ENCODE data around the gene NLRP1. TPM values are rescaled to one million over a fixed set of nuclear protein-coding genes. Genes with fewer than 3 reads are reported as not detected.

Gene NLRP1
- total and polyA plus RNA-seq, 2 of the 13 experiments (the other 11 are each of a cell fraction or from before 2014, with no cell fraction given) = 3.4 to 3.7 TPM

GRCh38 chr17:5621026-5621425 is 36.7 kb upstream of the NLRP1 start:
- H3K9me3 ChIP-seq (ENCODE audit: low read length) = no peaks in the 10 kb centered on the region
- H3K27ac ChIP-seq (ENCODE audit: extremely low read length, insufficient read depth, low read length) = no peak overlapping the region
- ATAC-seq = no peak
- FAIRE-seq = no peak
- H4K20me1 ChIP-seq (ENCODE audit: insufficient read depth, low read length) = no peaks in the 10 kb centered on the region
- ChIA-PET POLR2A (no interaction called here), CTCF (ENCODE audit: low intra/inter-chr PET ratio, low total read pairs) (no interaction called here)
- H3K4me1 ChIP-seq (ENCODE audit: insufficient read depth, low read length) = no peaks in the 10 kb centered on the region
- no peaks in the 10 kb centered on the region for H3K79me2 ChIP-seq (ENCODE audit: insufficient read depth, low read length)
- no peaks in the 10 kb centered on the region; a peak in 1 of 5 replicates for H3K27me3 ChIP-seq (ENCODE audit: control insufficient read depth in 1 of 2, insufficient read depth in 2 of 2, low read length in 2 of 2)
- no peak overlapping the region for H3K4me3 ChIP-seq (replicated peaks in 1 of 3; ENCODE audit: insufficient read depth in 1 of 3, low read depth in 2 of 3, low read length in 3 of 3)
- H3K4me2 ChIP-seq (ENCODE audit: low read depth, low read length) = no peak overlapping the region
- TF ChIP-seq, protein P1, sequence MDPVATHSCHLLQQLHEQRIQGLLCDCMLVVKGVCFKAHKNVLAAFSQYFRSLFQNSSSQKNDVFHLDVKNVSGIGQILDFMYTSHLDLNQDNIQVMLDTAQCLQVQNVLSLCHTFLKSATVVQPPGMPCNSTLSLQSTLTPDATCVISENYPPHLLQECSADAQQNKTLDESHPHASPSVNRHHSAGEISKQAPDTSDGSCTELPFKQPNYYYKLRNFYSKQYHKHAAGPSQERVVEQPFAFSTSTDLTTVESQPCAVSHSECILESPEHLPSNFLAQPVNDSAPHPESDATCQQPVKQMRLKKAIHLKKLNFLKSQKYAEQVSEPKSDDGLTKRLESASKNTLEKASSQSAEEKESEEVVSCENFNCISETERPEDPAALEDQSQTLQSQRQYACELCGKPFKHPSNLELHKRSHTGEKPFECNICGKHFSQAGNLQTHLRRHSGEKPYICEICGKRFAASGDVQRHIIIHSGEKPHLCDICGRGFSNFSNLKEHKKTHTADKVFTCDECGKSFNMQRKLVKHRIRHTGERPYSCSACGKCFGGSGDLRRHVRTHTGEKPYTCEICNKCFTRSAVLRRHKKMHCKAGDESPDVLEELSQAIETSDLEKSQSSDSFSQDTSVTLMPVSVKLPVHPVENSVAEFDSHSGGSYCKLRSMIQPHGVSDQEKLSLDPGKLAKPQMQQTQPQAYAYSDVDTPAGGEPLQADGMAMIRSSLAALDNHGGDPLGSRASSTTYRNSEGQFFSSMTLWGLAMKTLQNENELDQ (CRISPR knock-in tag; IDR thresholded peaks at IDR 0.05; ENCODE audit: borderline replicate concordance) = no peak
- TF ChIP-seq PAF1 (CRISPR knock-in tag; IDR thresholded peaks at IDR 0.05) (no peak), ZNF20 (CRISPR knock-in tag; IDR thresholded peaks at IDR 0.05) (no peak), NFAT5 (CRISPR knock-in tag; IDR thresholded peaks at IDR 0.05) (no peak), SAP130 (CRISPR knock-in tag; IDR thresholded peaks at IDR 0.05; ENCODE audit: low read depth) (no peak), ZNF430 (CRISPR knock-in tag; IDR thresholded peaks at IDR 0.05) (no peak)
- no peak for DNase-seq (ENCODE audit: low spot score)
- no peak overlapping the region for H3K9ac ChIP-seq (ENCODE audit: insufficient read depth, low read depth, low read length)
- intact Hi-C loops (cut with micrococcal nuclease; ENCODE audit: unreplicated experiment) (no loop called here), in situ Hi-C loops (cut with HindIII; ENCODE audit: extremely low pct_ligation_motif_present, low pct_unique_long_range_greater_than_20kb) (no loop called here)
- WGBS (ENCODE audit: low lambda C conversion rate) = 9% methylated on average over 4 of the region's 4 CpGs
- no TSS peak for BruUV-seq (replicated peaks)
- H3K36me3 ChIP-seq (replicated peaks in 1 of 2; ENCODE audit: control insufficient read depth in 1 of 2, insufficient read depth in 2 of 2, low read length in 2 of 2) = no peaks in the 10 kb centered on the region
- no peak overlapping the region for H2AFZ ChIP-seq (ENCODE audit: low read length)

All from HepG2 (cell line).